ENCODE results near the gene ING5.
"Not testable (repeated sequence)": the region's sequence is repeated elsewhere in the genome, so short reads cannot be mapped to it uniquely, and the experiment has no call there.

Gene ING5

GRCh38 chr2:241736111-241736510 is 34.3 kb downstream of the ING5 start:
- DNase-seq (ENCODE audit: low read depth in 2 of 2, low spot score in 1 of 2), result no peak

- DNase-seq (ENCODE audit: low read depth in 2 of 2, low spot score in 1 of 2), result no peak
Measured at GRCh38 chr2:241738040-241738686, 36.3 kb downstream of the ING5 start.

GRCh38 chr2:241739177-241739576 is 37.3 kb downstream of the ING5 start:
- no peak for DNase-seq (ENCODE audit: low read depth in 2 of 2, low spot score in 1 of 2)

GRCh38 chr2:241739651-241740050 is 37.8 kb downstream of the ING5 start:
- no peak for DNase-seq (ENCODE audit: low read depth in 2 of 2, low spot score in 1 of 2)

GRCh38 chr2:241741016-241741415 is 39.2 kb downstream of the ING5 start:
- DNase-seq (ENCODE audit: low read depth in 2 of 2, low spot score in 1 of 2), result no peak

GRCh38 chr2:241742320-241742939 is 40.6 kb downstream of the ING5 start:
- DNase-seq (ENCODE audit: low read depth in 2 of 2, low spot score in 1 of 2), result no peak

GRCh38 chr2:241743008-241743407 is 41.2 kb downstream of the ING5 start:
- not testable (repeated sequence) for DNase-seq (ENCODE audit: low read depth in 2 of 2, low spot score in 1 of 2)

GRCh38 chr2:241743620-241744019 is 41.8 kb downstream of the ING5 start:
- DNase-seq (ENCODE audit: low read depth in 2 of 2, low spot score in 1 of 2), result no peak

- DNase-seq (ENCODE audit: low read depth in 2 of 2, low spot score in 1 of 2), result no peak
Measured at GRCh38 chr2:241744028-241744754, 42.4 kb downstream of the ING5 start.

- no peak for DNase-seq (ENCODE audit: low read depth in 2 of 2, low spot score in 1 of 2)
Measured at GRCh38 chr2:241745276-241745675, 43.4 kb downstream of the ING5 start.

- DNase-seq (ENCODE audit: low read depth in 2 of 2, low spot score in 1 of 2), result no peak
Measured at GRCh38 chr2:241746084-241746483, 44.2 kb downstream of the ING5 start.

- no peak for DNase-seq (ENCODE audit: low read depth in 2 of 2, low spot score in 1 of 2)
Measured at GRCh38 chr2:241748468-241749256, 46.8 kb downstream of the ING5 start.

- no peak for DNase-seq (ENCODE audit: low read depth in 2 of 2, low spot score in 1 of 2)
Measured at GRCh38 chr2:241750076-241750840, 48.4 kb downstream of the ING5 start.

- DNase-seq (ENCODE audit: low read depth in 2 of 2, low spot score in 1 of 2), result no peak
Measured at GRCh38 chr2:241751152-241751551, 49.3 kb downstream of the ING5 start.

- DNase-seq (ENCODE audit: low read depth in 2 of 2, low spot score in 1 of 2), result no peak
Measured at GRCh38 chr2:241751776-241752175, 49.9 kb downstream of the ING5 start.

- no peak for DNase-seq (ENCODE audit: low read depth in 2 of 2, low spot score in 1 of 2)
Measured at GRCh38 chr2:241752253-241752652, 50.4 kb downstream of the ING5 start.

GRCh38 chr2:241752689-241753276 is 50.9 kb downstream of the ING5 start:
- DNase-seq (ENCODE audit: low read depth in 2 of 2, low spot score in 1 of 2), result no peak

- no peak for DNase-seq (ENCODE audit: low read depth in 2 of 2, low spot score in 1 of 2)
Measured at GRCh38 chr2:241753493-241753892, 51.7 kb downstream of the ING5 start.

- no peak for DNase-seq (ENCODE audit: low read depth in 2 of 2, low spot score in 1 of 2)
Measured at GRCh38 chr2:241754042-241754441, 52.2 kb downstream of the ING5 start.

GRCh38 chr2:241755166-241755565 is 53.3 kb downstream of the ING5 start:
- no peak for DNase-seq (ENCODE audit: low read depth in 2 of 2, low spot score in 1 of 2)
